Erythroblast (primary cell): ENCODE results near the gene SMARCAL1.

ENCODE experiments used
- DNase-seq, 2 experiments: peaks; one replicate each; lab custom pipeline; 2025; lab: John Stamatoyannopoulos, UW
- GATA1 ChIP-seq: IDR thresholded peaks from 2 replicates; pipeline ENCODE4 v1.6.1; 2011; ENCODE audit warnings: low read depth, mild to moderate bottlenecking, control low read depth, low read length, moderate library complexity
- POLR2A ChIP-seq: IDR thresholded peaks from 2 replicates; pipeline ENCODE4 v1.6.1; 2011; ENCODE audit warnings: mild to moderate bottlenecking, low read length

SMARCAL1 gene

GRCh38 chr2:216453955-216454614 lies 41.8 kb downstream of the SMARCAL1 start:
- no peak for TF ChIP-seq POLR2A
- no peak for TF ChIP-seq GATA1
- DNase-seq, result no peak

DNA sequence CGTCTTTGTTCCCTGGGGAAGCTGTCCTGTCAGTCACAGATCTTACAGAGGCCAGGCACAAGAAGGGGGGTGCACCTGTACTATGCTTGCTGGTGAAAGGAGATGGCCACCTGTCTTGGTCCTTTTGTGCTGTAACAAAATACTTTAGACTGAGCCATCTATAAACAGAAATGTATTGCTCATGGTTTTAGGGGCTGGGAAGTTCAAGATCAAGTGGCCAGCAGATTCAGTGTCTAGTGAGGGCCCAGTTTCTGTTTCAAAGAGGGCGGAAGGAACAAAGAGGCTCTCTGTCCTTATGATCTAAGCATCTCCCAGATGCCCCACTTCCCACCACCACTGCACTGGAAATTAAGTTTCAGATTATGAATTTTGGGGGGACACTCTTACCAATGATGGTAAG lies 50.9 kb downstream of the SMARCAL1 start:
- TF ChIP-seq POLR2A (no peak), GATA1 (no peak)
- DNase-seq, result no peak

DNA sequence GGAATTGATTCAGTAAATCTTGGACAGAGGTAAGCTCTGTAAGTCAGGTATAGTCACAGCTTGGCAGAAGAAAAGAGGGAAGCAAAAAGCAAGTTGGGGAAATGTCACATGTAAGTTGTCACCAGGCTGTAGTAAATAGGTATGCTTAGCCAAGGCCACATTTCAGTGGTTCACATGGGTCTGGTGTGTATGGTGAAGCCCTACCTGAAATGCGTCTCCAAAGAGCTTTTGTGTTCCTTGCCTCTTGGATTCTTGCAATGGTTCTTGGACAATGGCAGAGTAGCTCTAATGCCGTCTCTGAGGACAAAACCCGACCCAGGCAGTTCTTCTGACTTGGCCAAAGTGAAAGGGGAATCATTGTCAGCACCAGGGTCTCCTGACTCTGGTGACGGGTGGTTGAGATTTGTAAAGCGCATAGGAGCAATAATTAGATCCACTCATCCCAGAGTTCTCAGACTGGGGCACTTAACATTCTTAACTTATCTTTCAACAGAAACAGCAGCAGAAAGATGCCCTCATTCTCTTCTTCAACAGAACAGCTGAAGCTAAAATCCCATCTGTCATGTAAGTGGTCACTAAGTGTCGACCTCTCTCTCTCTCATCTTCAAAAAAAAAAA lies 51.9 kb downstream of the SMARCAL1 start:
- TF ChIP-seq POLR2A (no peak), GATA1 (no peak)
- no peak for DNase-seq

DNA sequence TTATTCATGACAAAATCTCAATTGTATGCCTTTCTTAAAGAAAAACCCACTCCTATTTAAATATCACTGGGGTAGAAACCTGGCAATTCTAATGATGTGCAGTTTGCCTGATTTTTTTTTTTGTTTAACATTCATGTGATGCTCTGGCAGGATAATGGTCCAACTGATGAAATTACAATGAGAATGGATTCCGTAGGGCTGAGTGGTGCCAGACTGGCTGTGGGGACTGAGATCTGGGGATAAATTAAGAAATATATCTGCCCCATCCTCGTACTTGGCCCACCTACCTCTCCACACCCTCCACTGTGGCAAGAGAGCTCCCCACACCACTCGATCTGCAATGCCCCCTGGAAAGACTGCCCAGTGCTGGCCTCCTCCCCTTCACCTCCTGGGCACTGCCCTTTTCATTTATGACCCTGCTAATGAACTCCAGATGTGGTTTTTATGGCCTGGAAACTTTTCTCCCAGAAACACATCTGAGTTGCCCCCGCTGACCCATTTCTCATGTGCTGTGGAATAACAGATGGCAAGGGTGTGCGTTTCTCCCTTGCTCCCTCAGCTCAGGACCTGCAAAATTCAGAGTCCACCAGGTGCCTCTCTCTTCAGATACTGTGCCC lies 53.4 kb downstream of the SMARCAL1 start:
- DNase-seq, result no peak
- no peak for TF ChIP-seq POLR2A
- no peak for TF ChIP-seq GATA1

DNA sequence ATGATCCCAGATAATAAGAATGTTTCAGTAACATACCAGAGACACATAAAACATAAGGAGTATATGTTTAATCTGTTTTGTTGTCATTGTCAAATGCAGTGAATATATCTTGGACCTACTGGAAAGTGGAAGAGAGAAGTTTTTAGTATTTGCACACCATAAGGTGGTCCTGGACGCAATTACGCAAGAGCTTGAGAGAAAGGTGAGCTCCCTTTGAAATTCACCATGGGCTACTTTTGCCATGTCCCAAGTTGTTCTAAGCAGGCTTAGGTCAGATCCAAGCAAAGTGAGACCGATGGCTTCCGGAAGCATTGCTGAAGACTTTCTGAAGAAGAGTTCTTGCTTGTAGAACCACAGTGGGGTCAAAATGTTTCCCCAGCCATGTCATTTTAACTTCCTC lies 55.6 kb downstream of the SMARCAL1 start:
- DNase-seq, result no peak
- no peak for TF ChIP-seq GATA1
- no peak for TF ChIP-seq POLR2A

DNA sequence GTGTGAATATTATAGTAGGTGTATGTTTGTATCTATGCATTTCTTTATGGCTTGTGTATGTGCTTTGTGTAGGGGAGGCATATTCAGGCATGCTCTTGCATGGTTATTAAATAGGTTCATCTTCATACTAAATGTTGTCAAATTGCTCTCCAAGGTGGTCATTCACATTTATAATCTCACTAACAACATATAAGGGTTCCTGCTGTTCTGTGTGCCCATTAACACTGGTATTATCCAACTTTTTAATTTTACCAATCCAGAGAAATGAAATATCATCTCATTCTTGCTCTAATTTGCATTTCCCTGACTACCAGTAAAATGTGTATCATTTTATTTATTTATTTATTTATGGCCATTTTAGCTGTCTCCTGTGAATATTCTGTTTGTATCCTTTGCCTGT lies 57.4 kb downstream of the SMARCAL1 start:
- no peak for DNase-seq
- TF ChIP-seq GATA1 (no peak), POLR2A (no peak)

GRCh38 chr2:216473187-216473586 lies 60.9 kb downstream of the SMARCAL1 start:
- TF ChIP-seq POLR2A (no peak), GATA1 (no peak)
- no peak for DNase-seq

GRCh38 chr2:216474925-216475670 lies 62.8 kb downstream of the SMARCAL1 start:
- no peak for DNase-seq
- TF ChIP-seq GATA1 (no peak), POLR2A (no peak)

DNA sequence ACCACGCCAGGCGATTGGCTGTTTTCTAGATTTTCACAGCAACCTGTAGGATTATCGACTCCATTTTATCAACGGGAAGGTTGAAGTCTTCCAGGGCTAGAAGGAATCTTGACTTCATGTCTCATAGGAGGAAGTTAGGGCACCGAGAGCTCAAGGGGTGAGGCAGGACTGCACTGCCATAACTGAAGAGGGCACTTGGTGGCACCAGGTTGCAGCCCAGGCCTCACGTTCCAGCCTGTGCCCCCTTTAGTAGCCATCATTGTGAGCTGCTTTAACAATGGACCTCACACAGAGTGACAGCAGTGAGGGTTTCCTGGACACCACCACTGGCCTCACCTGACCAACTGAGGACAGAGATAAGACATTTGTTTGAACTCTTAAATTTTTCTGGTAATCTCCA lies 63.5 kb downstream of the SMARCAL1 start:
- TF ChIP-seq GATA1, result no peak
- no peak for TF ChIP-seq POLR2A
- no peak for DNase-seq

- no peak for DNase-seq
- TF ChIP-seq POLR2A, result no peak
- TF ChIP-seq GATA1, result no peak
Measured at GRCh38 chr2:216477283-216478035, 65.2 kb downstream of the SMARCAL1 start.

- DNase-seq, result no peak
- TF ChIP-seq GATA1 (no peak), POLR2A (no peak)
Measured at GRCh38 chr2:216478151-216478550, 65.9 kb downstream of the SMARCAL1 start.

- no peak for DNase-seq
- no peak for TF ChIP-seq GATA1
- no peak for TF ChIP-seq POLR2A
Measured at GRCh38 chr2:216478791-216479190, 66.5 kb downstream of the SMARCAL1 start.

DNA sequence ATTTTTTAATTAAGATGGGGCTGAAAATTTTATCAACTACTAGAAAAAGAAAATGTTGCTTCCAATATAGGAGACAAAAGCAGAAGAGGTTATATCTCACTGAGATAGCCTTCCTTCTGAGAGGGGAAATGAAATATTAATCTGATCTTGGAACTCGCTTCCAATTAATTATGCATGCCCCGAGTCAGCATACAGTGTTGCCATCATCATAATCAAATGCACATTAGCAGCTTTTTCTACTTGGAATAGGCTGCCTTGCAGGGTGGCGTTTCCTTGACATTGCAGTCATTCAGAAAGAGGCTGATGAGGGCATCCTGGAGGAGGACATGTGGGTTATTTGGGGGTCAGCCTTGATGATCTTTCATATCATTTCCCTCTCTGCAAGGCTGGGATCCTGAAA lies 67.9 kb downstream of the SMARCAL1 start:
- TF ChIP-seq POLR2A (no peak), GATA1 (no peak)
- DNase-seq, result no peak
